ENCODE results near the gene B3GAT3. TPM values are rescaled to one million over a fixed set of nuclear protein-coding genes. Genes with fewer than 3 reads are reported as not detected.

B3GAT3 gene
- total RNA-seq: 11.8 and 12.3 TPM in 2 replicates

GRCh38 chr11:62621567-62622470, at the start of gene B3GAT3:
B3GAT3 (minus strand) TSS chr11:62621986; CDS start chr11:62621947, 39 bp downstream.

GRCh38 chr11:62665075-62665598, 43.4 kb upstream of the B3GAT3 start, which contains the start of the genes C11orf98 and CSKMT:
C11orf98 (minus strand) TSS chr11:62665210; CDS start chr11:62665169, 41 bp downstream.
CSKMT (plus strand) TSS chr11:62665312; CDS start chr11:62665880, 568 bp downstream.

GRCh38 chr11:62645946-62646824, 24.4 kb upstream of the B3GAT3 start, which contains the start of gene GANAB:
GANAB (minus strand) TSS chr11:62646613; CDS start chr11:62646599, 14 bp downstream.

GRCh38 chr11:62612366-62613290, 9.2 kb downstream of the B3GAT3 start, which contains the start of the genes EML3 and ROM1:
EML3 (minus strand) TSS chr11:62612775; CDS start chr11:62612457, 318 bp downstream.
ROM1 (plus strand) TSS chr11:62613257; CDS start chr11:62613282, 25 bp downstream.

GRCh38 chr11:62601372-62602140, 20.2 kb downstream of the B3GAT3 start, which contains the start of gene MTA2:
MTA2 (minus strand) TSS chr11:62601865; CDS start chr11:62601450, 415 bp downstream.

GRCh38 chr11:62591448-62592145, 30.2 kb downstream of the B3GAT3 start, which contains the start of gene TUT1:
TUT1 (minus strand) TSS chr11:62591523; CDS start chr11:62591485, 38 bp downstream.

GRCh38 chr11:62573592-62574362, 48.0 kb downstream of the B3GAT3 start, which contains the start of gene EEF1G:
EEF1G (minus strand) TSS chr11:62573891; CDS start chr11:62573842, 49 bp downstream.

Small RNAs within 50 kb of the gene (small RNA-seq; reads per million reads assigned to genes)
- gene AP001458.1 (not detected), gene MIR6747 (not detected), gene SNORA57 (not detected)

Other genes with a start within 250 kb of the B3GAT3 start
- not detected in 2 replicates for gene SCGB1A1, start 203.0 kb downstream of the B3GAT3 start, total RNA-seq
- 791 and 990 TPM in 2 replicates for gene AHNAK, start 75.2 kb downstream of the B3GAT3 start, total RNA-seq
- gene EEF1G, start 48.1 kb downstream of the B3GAT3 start, total RNA-seq: 1,113 and 1,272 TPM in 2 replicates
- 8.5 and 12.6 TPM in 2 replicates for gene TUT1, start 30.5 kb downstream of the B3GAT3 start, total RNA-seq
- gene MTA2, start 20.1 kb downstream of the B3GAT3 start, total RNA-seq: 195 and 203 TPM in 2 replicates
- gene EML3, start 9.2 kb downstream of the B3GAT3 start, total RNA-seq: 28.2 and 35.3 TPM in 2 replicates
- 3.7 and 5.1 TPM in 2 replicates for gene ROM1, start 8.7 kb downstream of the B3GAT3 start, total RNA-seq
- gene GANAB, start 24.6 kb upstream of the B3GAT3 start, total RNA-seq: 219 and 230 TPM in 2 replicates
- gene INTS5, start 31.3 kb upstream of the B3GAT3 start, total RNA-seq: 23.5 and 27.5 TPM in 2 replicates
- gene C11orf98, start 43.2 kb upstream of the B3GAT3 start, total RNA-seq: 32.7 and 44.0 TPM in 2 replicates
- gene CSKMT, start 43.3 kb upstream of the B3GAT3 start, total RNA-seq: 7.7 and 10.6 TPM in 2 replicates
- 5.8 and 5.9 TPM in 2 replicates for gene UQCC3, start 49.7 kb upstream of the B3GAT3 start, total RNA-seq
- 4.8 and 6.0 TPM in 2 replicates for gene LBHD1, start 50.3 kb upstream of the B3GAT3 start, total RNA-seq
- gene UBXN1, start 57.1 kb upstream of the B3GAT3 start, total RNA-seq: 96.7 and 129 TPM in 2 replicates
- gene LRRN4CL, start 67.5 kb upstream of the B3GAT3 start, total RNA-seq: not detected in 2 replicates
- 16.5 and 16.8 TPM in 2 replicates for gene BSCL2, start 85.4 kb upstream of the B3GAT3 start, total RNA-seq
- not detected in 2 replicates for gene GNG3, start 85.7 kb upstream of the B3GAT3 start, total RNA-seq
- 22.6 and 24.3 TPM in 2 replicates for gene HNRNPUL2, start 105.5 kb upstream of the B3GAT3 start, total RNA-seq
- 27.1 and 32.9 TPM in 2 replicates for gene TTC9C, start 106.5 kb upstream of the B3GAT3 start, total RNA-seq
- 7.2 and 8.0 TPM in 2 replicates for gene ZBTB3, start 132.2 kb upstream of the B3GAT3 start, total RNA-seq
- gene POLR2G, start 139.6 kb upstream of the B3GAT3 start, total RNA-seq: 44.5 and 48.2 TPM in 2 replicates
- gene TAF6L, start 149.4 kb upstream of the B3GAT3 start, total RNA-seq: 16.2 and 19.7 TPM in 2 replicates
- 28.4 and 31.9 TPM in 2 replicates for gene TMEM179B, start 165.4 kb upstream of the B3GAT3 start, total RNA-seq
- 8.9 and 10.1 TPM in 2 replicates for gene TMEM223, start 170.0 kb upstream of the B3GAT3 start, total RNA-seq
- 47.5 and 52.9 TPM in 2 replicates for gene NXF1, start 183.5 kb upstream of the B3GAT3 start, total RNA-seq
- 28.1 TPM in 2 replicates for gene STX5, start 210.1 kb upstream of the B3GAT3 start, total RNA-seq
- gene TEX54, start 210.9 kb upstream of the B3GAT3 start, total RNA-seq: not detected in 2 replicates
- 38.7 and 44.7 TPM in 2 replicates for gene WDR74, start 217.6 kb upstream of the B3GAT3 start, total RNA-seq

All from thoracic aorta endothelial cell (primary cell).